K562 (cell line): ENCODE measurements around the gene INCENP.
"Not testable (repeated sequence)": the region's sequence is repeated elsewhere in the genome, so short reads cannot be mapped to it uniquely, and the experiment has no call there.

Source experiments
- BHLHE40 ChIP-seq: IDR thresholded peaks from 2 replicates; pipeline ENCODE4 v1.6.1; 2011; ENCODE audit warnings: low read length, improper control_type of control experiment
- FOSL1 ChIP-seq: fragments of 200-800 bp; sonication (Bioruptor generic); conservative IDR thresholded peaks from 2 replicates; pipeline ENCODE4 v1.6.1; 2016; ENCODE audit warnings: missing genetic modification characterization, missing compliant biosample characterization
- FOXP4 ChIP-seq: sonication (generic); formaldehyde crosslinking; IDR thresholded peaks from 2 replicates; pipeline ENCODE4 v1.8.0; 2022; ENCODE audit warnings: mild to moderate bottlenecking, missing genetic modification reagents, borderline replicate concordance
- JUND ChIP-seq, 2 experiments: IDR thresholded peaks; 2 replicates in 1 of 2; 3 replicates in 1 of 2; pipeline ENCODE4 v1.6.1; 2011; ENCODE audit warnings: borderline replicate concordance in 2 of 2, low read depth in 2 of 2, low read length in 2 of 2, improper control_type of control experiment in 1 of 2, missing biosample characterization in 1 of 2, missing genetic modification characterization in 1 of 2, missing genetic modification reagents in 1 of 2
- PBX2 ChIP-seq, 2 experiments: IDR thresholded peaks in 1 of 2; conservative IDR thresholded peaks in 1 of 2; 2 replicates each; pipeline ENCODE4 v1.6.1; 2016; ENCODE audit warnings: low read depth in 2 of 2, mild to moderate bottlenecking in 1 of 2, missing compliant biosample characterization in 1 of 2, missing genetic modification characterization in 1 of 2, moderate library complexity in 1 of 2
- POLR2A ChIP-seq: fragments of 450-650 bp; conservative IDR thresholded peaks from 2 replicates; pipeline ENCODE4 v1.6.1; 2016
- TAF7 ChIP-seq: fragments of 450-650 bp; IDR thresholded peaks from 2 replicates; pipeline ENCODE4 v1.6.1; 2016; ENCODE audit warnings: missing genetic modification characterization, missing compliant biosample characterization
- U2AF2 ChIP-seq: fragments of 200-400 bp; formaldehyde crosslinking; optimal IDR thresholded peaks from 2 replicates; pipeline ENCODE3; 2017; ENCODE audit warnings: low read depth, mild to moderate bottlenecking, low read length
- ZNF639 ChIP-seq, 2 experiments: fragments of 200-800 bp in 1 of 2; sonication (Bioruptor generic) in 1 of 2; sonication (generic) in 1 of 2; formaldehyde crosslinking in 1 of 2; IDR thresholded peaks in 1 of 2; conservative IDR thresholded peaks in 1 of 2; 2 replicates each; pipeline versions ENCODE4 v1.5.0 to v1.6.1; 2016 to 2020; ENCODE audit warnings: missing compliant biosample characterization in 1 of 2, missing genetic modification characterization in 1 of 2, missing genetic modification reagents in 1 of 2
- TF ChIP-seq, protein P1 (sequence below): sonication (generic); formaldehyde crosslinking; IDR thresholded peaks from 2 replicates; pipeline ENCODE4 v1.9.0; 2022; ENCODE audit warnings: mild to moderate bottlenecking, missing genetic modification reagents
- TF ChIP-seq, protein P2 (sequence below), 3 experiments: IDR thresholded peaks in 2 of 3; conservative IDR thresholded peaks in 1 of 3; 2 replicates each; pipeline ENCODE4 v1.5.1; 2011 to 2012; ENCODE audit warnings: low read length in 3 of 3, mild to moderate bottlenecking in 3 of 3, control low read depth in 2 of 3, improper control_type of control experiment in 1 of 3, inconsistent platforms in 1 of 3, low read depth in 1 of 3, mixed read lengths in 1 of 3, moderate library complexity in 1 of 3; ENCODE audit not compliant: insufficient read depth in 2 of 3
- TF ChIP-seq, protein P3 (sequence below), 2 experiments: fragments of 450-650 bp in 1 of 2; sonication (generic) in 1 of 2; formaldehyde crosslinking in 1 of 2; IDR thresholded peaks in 1 of 2; conservative IDR thresholded peaks in 1 of 2; 2 replicates each; pipeline versions ENCODE4 v1.6.1 to v1.8.1; 2016 to 2023; ENCODE audit warnings: mild to moderate bottlenecking in 2 of 2, moderate library complexity in 2 of 2, inconsistent platforms in 1 of 2, missing genetic modification reagents in 1 of 2

GRCh38 chr11:62084801-62085200 is 39.0 kb upstream of the INCENP start:
- TF ChIP-seq BHLHE40; PBX2 (CRISPR knock-in tag; IDR thresholded peaks at IDR 0.05; ENCODE audit: low read depth); PBX2 (tag; conservative IDR thresholded peaks at IDR 0.05; ENCODE audit: low read depth); FOSL1 (tag); FOXP4 (CRISPR knock-in tag); TAF7 (tag); POLR2A; ZNF639 (CRISPR knock-in tag; conservative IDR thresholded peaks at IDR 0.05 in 1 of 2, IDR thresholded peaks at IDR 0.05 in 1 of 2); U2AF2; JUND (IDR thresholded peaks at IDR 0.05; ENCODE audit: borderline replicate concordance, low read depth, low read length); JUND (tag; IDR thresholded peaks at IDR 0.05; ENCODE audit: borderline replicate concordance, low read depth, low read length): not testable (repeated sequence)
- TF ChIP-seq, protein P1, sequence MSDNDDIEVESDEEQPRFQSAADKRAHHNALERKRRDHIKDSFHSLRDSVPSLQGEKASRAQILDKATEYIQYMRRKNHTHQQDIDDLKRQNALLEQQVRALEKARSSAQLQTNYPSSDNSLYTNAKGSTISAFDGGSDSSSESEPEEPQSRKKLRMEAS (CRISPR knock-in tag) = not testable (repeated sequence)
- TF ChIP-seq, protein P2, sequence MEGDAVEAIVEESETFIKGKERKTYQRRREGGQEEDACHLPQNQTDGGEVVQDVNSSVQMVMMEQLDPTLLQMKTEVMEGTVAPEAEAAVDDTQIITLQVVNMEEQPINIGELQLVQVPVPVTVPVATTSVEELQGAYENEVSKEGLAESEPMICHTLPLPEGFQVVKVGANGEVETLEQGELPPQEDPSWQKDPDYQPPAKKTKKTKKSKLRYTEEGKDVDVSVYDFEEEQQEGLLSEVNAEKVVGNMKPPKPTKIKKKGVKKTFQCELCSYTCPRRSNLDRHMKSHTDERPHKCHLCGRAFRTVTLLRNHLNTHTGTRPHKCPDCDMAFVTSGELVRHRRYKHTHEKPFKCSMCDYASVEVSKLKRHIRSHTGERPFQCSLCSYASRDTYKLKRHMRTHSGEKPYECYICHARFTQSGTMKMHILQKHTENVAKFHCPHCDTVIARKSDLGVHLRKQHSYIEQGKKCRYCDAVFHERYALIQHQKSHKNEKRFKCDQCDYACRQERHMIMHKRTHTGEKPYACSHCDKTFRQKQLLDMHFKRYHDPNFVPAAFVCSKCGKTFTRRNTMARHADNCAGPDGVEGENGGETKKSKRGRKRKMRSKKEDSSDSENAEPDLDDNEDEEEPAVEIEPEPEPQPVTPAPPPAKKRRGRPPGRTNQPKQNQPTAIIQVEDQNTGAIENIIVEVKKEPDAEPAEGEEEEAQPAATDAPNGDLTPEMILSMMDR (IDR thresholded peaks at IDR 0.05 in 2 of 3, conservative IDR thresholded peaks at IDR 0.05 in 1 of 3; ENCODE audit: insufficient read depth in 2 of 3, low read depth in 1 of 3, low read length in 3 of 3) = not testable (repeated sequence)
- TF ChIP-seq, protein P3, sequence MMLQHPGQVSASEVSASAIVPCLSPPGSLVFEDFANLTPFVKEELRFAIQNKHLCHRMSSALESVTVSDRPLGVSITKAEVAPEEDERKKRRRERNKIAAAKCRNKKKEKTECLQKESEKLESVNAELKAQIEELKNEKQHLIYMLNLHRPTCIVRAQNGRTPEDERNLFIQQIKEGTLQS (IDR thresholded peaks at IDR 0.05) = not testable (repeated sequence)
- TF ChIP-seq, protein P3 (CRISPR knock-in tag; conservative IDR thresholded peaks at IDR 0.05) = not testable (repeated sequence)
